ENCODE results near the gene M1AP. TPM values are rescaled to one million over a fixed set of nuclear protein-coding genes. Genes with fewer than 3 reads are reported as not detected.

M1AP gene
- total and polyA plus RNA-seq, 9 of the 15 experiments (the other 6 are each of a cell fraction or from before 2014, with no cell fraction given): 0.06 to 0.33 (median 0.11) TPM; not detected in 4

DNA sequence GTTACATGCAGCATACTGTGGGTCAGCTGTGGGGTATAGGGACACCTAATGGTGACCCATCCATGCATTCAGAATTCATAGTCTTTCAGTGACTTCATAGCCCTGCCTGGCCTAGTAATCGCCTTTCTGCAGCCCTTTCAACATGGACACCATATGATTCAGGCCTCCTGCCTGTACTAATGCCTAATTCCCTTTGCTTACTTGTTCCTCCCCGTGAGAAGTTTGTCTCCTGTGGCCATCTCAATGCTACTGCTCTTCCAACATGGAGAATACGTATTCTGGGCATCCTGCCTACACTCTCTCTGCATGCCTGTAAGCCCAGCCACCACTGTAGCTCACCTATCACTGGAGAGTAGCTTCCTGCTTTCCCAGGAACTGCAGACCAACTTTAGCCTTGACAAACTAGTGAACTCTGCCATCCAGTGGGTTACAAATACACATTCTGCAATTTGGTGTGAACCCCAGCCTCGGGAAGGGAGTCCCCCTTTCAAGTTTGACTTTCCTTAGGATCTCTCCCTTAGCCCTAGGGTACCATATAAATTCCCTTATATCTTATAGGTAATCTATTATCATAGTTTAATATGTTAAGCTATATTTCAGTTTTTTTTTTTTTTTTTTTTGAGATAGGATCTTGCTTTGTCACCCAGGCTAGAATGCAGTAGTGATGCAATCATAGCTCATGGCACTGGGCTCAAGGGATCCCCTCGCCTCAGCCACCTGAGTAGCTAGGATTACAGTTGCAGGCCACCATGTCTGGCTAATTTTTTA is 22.3 kb downstream of the M1AP start (continued):
- TF ChIP-seq, protein P1, sequence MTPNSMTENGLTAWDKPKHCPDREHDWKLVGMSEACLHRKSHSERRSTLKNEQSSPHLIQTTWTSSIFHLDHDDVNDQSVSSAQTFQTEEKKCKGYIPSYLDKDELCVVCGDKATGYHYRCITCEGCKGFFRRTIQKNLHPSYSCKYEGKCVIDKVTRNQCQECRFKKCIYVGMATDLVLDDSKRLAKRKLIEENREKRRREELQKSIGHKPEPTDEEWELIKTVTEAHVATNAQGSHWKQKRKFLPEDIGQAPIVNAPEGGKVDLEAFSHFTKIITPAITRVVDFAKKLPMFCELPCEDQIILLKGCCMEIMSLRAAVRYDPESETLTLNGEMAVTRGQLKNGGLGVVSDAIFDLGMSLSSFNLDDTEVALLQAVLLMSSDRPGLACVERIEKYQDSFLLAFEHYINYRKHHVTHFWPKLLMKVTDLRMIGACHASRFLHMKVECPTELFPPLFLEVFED (CRISPR knock-in tag; conservative IDR thresholded peaks at IDR 0.05): no peak
- TF ChIP-seq, protein P2, sequence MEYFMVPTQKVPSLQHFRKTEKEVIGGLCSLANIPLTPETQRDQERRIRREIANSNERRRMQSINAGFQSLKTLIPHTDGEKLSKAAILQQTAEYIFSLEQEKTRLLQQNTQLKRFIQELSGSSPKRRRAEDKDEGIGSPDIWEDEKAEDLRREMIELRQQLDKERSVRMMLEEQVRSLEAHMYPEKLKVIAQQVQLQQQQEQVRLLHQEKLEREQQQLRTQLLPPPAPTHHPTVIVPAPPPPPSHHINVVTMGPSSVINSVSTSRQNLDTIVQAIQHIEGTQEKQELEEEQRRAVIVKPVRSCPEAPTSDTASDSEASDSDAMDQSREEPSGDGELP (CRISPR knock-in tag; IDR thresholded peaks at IDR 0.05; ENCODE audit: borderline replicate concordance): no peak
- TF ChIP-seq, protein P3, sequence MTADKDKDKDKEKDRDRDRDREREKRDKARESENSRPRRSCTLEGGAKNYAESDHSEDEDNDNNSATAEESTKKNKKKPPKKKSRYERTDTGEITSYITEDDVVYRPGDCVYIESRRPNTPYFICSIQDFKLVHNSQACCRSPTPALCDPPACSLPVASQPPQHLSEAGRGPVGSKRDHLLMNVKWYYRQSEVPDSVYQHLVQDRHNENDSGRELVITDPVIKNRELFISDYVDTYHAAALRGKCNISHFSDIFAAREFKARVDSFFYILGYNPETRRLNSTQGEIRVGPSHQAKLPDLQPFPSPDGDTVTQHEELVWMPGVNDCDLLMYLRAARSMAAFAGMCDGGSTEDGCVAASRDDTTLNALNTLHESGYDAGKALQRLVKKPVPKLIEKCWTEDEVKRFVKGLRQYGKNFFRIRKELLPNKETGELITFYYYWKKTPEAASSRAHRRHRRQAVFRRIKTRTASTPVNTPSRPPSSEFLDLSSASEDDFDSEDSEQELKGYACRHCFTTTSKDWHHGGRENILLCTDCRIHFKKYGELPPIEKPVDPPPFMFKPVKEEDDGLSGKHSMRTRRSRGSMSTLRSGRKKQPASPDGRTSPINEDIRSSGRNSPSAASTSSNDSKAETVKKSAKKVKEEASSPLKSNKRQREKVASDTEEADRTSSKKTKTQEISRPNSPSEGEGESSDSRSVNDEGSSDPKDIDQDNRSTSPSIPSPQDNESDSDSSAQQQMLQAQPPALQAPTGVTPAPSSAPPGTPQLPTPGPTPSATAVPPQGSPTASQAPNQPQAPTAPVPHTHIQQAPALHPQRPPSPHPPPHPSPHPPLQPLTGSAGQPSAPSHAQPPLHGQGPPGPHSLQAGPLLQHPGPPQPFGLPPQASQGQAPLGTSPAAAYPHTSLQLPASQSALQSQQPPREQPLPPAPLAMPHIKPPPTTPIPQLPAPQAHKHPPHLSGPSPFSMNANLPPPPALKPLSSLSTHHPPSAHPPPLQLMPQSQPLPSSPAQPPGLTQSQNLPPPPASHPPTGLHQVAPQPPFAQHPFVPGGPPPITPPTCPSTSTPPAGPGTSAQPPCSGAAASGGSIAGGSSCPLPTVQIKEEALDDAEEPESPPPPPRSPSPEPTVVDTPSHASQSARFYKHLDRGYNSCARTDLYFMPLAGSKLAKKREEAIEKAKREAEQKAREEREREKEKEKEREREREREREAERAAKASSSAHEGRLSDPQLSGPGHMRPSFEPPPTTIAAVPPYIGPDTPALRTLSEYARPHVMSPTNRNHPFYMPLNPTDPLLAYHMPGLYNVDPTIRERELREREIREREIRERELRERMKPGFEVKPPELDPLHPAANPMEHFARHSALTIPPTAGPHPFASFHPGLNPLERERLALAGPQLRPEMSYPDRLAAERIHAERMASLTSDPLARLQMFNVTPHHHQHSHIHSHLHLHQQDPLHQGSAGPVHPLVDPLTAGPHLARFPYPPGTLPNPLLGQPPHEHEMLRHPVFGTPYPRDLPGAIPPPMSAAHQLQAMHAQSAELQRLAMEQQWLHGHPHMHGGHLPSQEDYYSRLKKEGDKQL (CRISPR knock-in tag; IDR thresholded peaks at IDR 0.05; ENCODE audit: borderline replicate concordance): no peak
- TF ChIP-seq, protein P4, sequence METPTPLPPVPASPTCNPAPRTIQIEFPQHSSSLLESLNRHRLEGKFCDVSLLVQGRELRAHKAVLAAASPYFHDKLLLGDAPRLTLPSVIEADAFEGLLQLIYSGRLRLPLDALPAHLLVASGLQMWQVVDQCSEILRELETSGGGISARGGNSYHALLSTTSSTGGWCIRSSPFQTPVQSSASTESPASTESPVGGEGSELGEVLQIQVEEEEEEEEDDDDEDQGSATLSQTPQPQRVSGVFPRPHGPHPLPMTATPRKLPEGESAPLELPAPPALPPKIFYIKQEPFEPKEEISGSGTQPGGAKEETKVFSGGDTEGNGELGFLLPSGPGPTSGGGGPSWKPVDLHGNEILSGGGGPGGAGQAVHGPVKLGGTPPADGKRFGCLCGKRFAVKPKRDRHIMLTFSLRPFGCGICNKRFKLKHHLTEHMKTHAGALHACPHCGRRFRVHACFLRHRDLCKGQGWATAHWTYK (CRISPR knock-in tag; IDR thresholded peaks at IDR 0.05): no peak; the same call in 1 of the 2 replicates
- TF ChIP-seq POLR2AphosphoS2 (IDR thresholded peaks at IDR 0.05; ENCODE audit: low read length) (no peak), MTA3 (IDR thresholded peaks at IDR 0.05; ENCODE audit: borderline replicate concordance) (no peak), ZNF644 (tag; IDR thresholded peaks at IDR 0.05; ENCODE audit: low read depth) (peak; percentile 18; the same call in 1 of the 2 replicates), BRD9 (IDR thresholded peaks at IDR 0.05; ENCODE audit: low read depth, partially characterized antibody) (peak; percentile 68), PTRF (tag; IDR thresholded peaks at IDR 0.05) (peak; percentile 50; the same call in 1 of the 2 replicates), STAT5A (IDR thresholded peaks at IDR 0.05; ENCODE audit: borderline replicate concordance, low read length) (no peak), KAT2B (IDR thresholded peaks at IDR 0.05; ENCODE audit: low read depth, low read length) (no peak), FOXJ2 (tag; IDR thresholded peaks at IDR 0.05) (0 out of 2 replicates have a peak, but pooled peaks have one; percentile 67), DPF2 (IDR thresholded peaks at IDR 0.05) (peak; percentile 90), SMC3 (conservative IDR thresholded peaks at IDR 0.05; ENCODE audit: insufficient read depth, low read depth, low read length) (no peak), ILF3 (IDR thresholded peaks at IDR 0.05; ENCODE audit: borderline replicate concordance) (no peak), CEBPB (tag; IDR thresholded peaks at IDR 0.05) (peak; percentile 98)
- TF ChIP-seq, protein P5, sequence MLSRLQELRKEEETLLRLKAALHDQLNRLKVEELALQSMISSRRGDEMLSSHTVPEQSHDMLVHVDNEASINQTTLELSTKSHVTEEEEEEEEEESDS (CRISPR knock-in tag; IDR thresholded peaks at IDR 0.05): no peak
